Cardiac fibroblast (primary cell): ENCODE measurements around the gene GPC6.

ENCODE experiments used
- DNase-seq, 2 donors: peaks; one replicate each; pipeline versions ENCODE4 v3.0.0 to v3.0.0-alpha.2; 2010; ENCODE audit warnings: low read depth in 2 of 2
- H3K4me3 ChIP-seq, 2 donors: replicated peaks in 1 of 2; 1 replicate in 1 of 2; 2 replicates in 1 of 2; pipeline ENCODE4 v1.5.1; 2011; ENCODE audit warnings: low read depth in 2 of 2, low read length in 2 of 2, mild to moderate bottlenecking in 2 of 2, moderate library complexity in 1 of 2
- CTCF ChIP-seq: IDR thresholded peaks from one replicate; pipeline ENCODE4 v1.5.1; 2011; ENCODE audit warnings: low read depth, mild to moderate bottlenecking, low read length, inconsistent platforms

GPC6 gene

GRCh38 chr13:93765811-93766210 is 539.2 kb downstream of the GPC6 start:
- no peak for DNase-seq
- H3K4me3 ChIP-seq: no peak overlapping the region
- TF ChIP-seq CTCF: no peak

DNA sequence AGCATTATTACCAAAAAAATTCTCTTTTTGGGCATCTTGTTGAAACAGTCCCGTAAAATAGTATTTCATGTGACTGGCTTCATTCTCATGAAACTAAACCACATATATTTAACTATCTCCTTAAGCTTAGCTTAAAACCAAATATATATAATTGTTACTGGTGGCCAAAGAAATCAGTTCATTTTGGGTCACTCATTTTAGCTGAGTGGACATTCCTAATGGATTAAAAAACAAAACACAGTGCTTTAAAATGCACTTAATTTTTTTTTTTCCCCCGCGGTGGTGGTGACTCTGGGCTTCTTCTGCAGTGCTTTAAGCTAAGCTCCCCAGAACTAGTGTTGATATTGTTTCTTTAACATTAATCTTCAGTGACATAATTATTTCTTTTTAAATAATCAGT is 540.1 kb downstream of the GPC6 start:
- no peak for DNase-seq
- TF ChIP-seq CTCF: no peak
- no peak overlapping the region for H3K4me3 ChIP-seq

- no peak for DNase-seq
- no peak for TF ChIP-seq CTCF
- no peak overlapping the region for H3K4me3 ChIP-seq
Observed at GRCh38 chr13:93767180-93767916, 540.7 kb downstream of the GPC6 start.

- TF ChIP-seq CTCF: no peak
- no peak for DNase-seq
- H3K4me3 ChIP-seq: no peak overlapping the region
Observed at GRCh38 chr13:93767917-93768409, 541.4 kb downstream of the GPC6 start.

DNA sequence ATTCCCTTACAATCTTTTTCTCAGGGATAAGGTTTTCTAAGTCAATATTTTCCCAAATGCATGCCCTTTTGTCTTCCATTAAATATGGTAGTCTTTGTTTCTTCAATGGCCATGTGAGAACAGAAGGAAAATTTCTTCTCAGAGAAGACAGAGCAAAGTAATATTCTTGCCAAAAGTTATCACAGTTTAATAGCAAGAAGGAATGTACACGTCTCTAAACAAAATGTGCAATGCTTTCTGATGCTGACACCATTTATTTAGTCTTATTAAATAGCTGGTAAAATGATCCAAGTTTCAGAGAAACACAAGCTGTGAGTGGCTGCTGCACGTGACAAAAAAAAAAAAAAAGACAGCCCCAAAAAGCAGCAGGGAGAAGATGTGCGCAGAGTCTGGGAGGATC is 542.5 kb downstream of the GPC6 start:
- DNase-seq: peak in 1 of 2 donors; percentile 64
- no peak for TF ChIP-seq CTCF
- H3K4me3 ChIP-seq: no peak overlapping the region

DNA sequence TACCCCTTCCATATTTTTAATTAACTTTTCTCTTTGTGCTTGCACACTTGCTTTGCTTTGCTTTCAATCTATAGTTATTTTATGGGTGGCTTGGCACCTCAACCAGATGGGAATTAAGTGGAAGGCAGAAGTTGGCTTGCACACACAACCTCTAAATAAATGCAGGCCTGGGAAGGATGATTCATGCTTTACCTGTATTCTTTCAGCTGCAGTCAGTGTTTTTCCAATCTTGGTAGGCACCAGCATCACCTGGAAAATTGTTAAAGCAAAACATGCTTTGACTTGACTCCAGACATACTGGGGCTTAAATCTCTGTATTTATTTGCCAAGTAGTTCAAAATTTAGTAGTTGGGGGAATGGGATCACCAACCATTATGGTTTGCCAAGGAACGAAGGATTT is 543.0 kb downstream of the GPC6 start:
- no peak for TF ChIP-seq CTCF

GRCh38 chr13:93771227-93771626 is 544.6 kb downstream of the GPC6 start:
- no peak overlapping the region for H3K4me3 ChIP-seq
- no peak for TF ChIP-seq CTCF
- no peak for DNase-seq

More for the DNA sequence above, 543.0 kb downstream of the GPC6 start:
- no peak overlapping the region for H3K4me3 ChIP-seq
- DNase-seq: no peak
